ENCODE results near the gene CARD11.

The CARD11 gene

DNA sequence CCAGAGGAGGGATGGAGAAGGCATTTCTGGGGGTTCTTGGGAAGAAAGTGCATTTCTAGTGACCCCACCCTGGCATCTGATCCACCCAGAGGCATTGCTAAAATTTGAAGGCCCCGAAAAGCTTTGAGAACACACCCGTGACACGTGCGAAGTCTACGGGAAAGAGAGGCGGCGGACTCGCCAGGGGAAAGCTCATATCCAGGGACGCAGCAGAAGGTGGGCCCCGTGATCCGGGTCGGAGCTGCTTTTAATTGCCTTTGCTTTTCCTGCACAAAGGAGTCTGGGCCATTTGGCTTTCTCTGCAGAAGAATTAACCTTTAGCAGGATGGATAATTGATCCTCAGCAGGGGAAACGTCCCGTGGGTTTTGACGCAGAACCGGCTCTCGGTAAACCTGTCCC lies 50.3 kb downstream of the CARD11 start:
- H3K4me3 Mint-ChIP-seq, result no peak overlapping the region
- H3K27me3 Mint-ChIP-seq, result no peaks in the 10 kb centered on the region
- H3K27ac Mint-ChIP-seq, result no peak overlapping the region
- peaks cover 9% of the 10 kb centered on the region for H3K4me1 Mint-ChIP-seq (ENCODE audit: low read depth)
- H3K36me3 Mint-ChIP-seq (ENCODE audit: low read depth), result peaks cover 79% of the 10 kb centered on the region
- H3K9me3 Mint-ChIP-seq, result peaks cover 23% of the 10 kb centered on the region

DNA sequence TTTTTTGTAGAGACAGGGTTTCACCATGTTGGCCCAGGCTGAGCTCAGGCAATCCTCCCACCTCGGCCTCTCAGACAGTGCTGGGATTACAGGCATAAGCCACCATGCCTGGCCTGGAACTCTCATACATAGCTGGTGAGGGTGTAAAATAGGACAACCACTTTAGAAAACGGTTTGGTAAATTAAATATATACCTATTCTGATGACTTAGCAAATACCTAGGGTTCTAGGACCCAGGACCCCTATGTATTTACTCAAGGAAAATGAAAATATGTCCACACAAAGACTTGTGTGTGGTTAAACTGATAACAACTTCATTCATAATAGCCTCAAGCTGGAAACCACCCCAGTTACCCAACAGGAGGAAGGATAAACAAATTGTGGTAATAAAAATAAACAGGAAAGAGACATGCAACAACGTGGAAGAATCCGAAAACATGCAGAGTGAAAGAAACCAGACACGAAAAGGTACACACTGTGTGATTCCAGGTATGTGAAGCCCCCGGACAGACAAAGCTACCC lies 52.7 kb downstream of the CARD11 start:
- Mint-ChIP-seq H3K27me3 (no peaks in the 10 kb centered on the region), H3K9me3 (peaks cover 20% of the 10 kb centered on the region), H3K4me3 (no peak overlapping the region), H3K27ac (no peak overlapping the region), H3K36me3 (ENCODE audit: low read depth) (peaks cover 68% of the 10 kb centered on the region), H3K4me1 (ENCODE audit: low read depth) (peaks cover 18% of the 10 kb centered on the region)

DNA sequence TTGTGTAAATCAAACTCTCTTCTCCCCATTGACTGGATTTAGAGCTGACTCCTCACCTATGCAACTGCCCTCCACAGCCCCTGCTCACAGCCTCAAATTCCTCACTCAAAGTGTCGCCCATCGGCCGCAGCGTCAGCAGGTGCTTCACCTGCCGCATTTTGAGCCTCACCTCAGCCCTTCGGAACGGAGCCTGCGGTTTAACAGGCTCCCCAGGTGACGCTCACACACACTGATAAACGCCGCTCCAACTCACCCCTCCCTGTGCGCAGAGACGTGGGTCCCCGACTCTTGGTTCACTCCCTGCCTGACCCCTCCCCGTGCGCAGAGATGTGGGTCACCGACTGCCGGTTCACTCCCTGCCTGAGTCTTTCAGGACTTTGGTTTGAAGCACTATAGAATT lies 57.1 kb downstream of the CARD11 start:
- peaks cover 59% of the 10 kb centered on the region for H3K4me1 Mint-ChIP-seq (ENCODE audit: low read depth)
- no peak overlapping the region for H3K4me3 Mint-ChIP-seq
- H3K27ac Mint-ChIP-seq, result no peak overlapping the region
- no peaks in the 10 kb centered on the region for H3K27me3 Mint-ChIP-seq
- peaks cover 7% of the 10 kb centered on the region for H3K9me3 Mint-ChIP-seq
- H3K36me3 Mint-ChIP-seq (ENCODE audit: low read depth), result peaks cover 41% of the 10 kb centered on the region

DNA sequence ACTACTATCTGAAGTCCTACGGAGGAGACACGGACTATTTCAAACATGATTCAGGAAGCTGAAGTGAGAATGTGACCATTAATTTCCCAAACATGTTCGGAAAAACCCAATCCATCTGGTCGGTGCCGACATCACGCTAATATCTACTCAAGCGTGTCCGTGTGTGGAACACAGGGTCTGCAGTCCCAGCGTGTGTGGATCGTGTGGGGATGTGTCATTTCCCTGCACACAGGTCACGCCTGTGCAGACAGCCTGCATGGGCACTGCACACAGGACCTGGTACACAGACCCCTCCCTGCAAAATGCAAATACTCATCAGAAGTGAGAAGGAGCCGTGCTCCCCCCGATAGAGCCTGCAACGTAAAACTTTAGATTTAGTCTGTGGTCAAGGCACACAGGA lies 57.8 kb downstream of the CARD11 start:
- H3K4me3 Mint-ChIP-seq, result no peak overlapping the region

DNA sequence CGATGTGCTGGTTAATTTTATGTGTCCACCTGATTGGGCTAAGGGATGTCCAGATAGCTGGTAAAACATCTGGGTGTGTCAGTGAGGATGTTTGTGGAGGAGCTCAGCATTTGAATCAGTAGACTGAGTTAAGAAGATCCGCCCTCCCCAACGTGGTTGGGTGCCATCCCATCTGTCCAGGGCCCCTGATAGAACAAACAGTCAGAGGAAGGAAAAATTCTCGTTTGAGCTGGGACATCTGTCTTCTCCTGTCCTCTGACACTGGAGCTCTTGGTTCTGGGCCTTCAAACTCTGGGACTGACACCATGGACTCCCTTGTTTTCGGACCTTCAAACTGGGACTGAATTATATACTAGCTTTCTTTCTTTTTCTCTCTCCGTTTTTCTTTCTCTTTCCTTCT lies 59.6 kb downstream of the CARD11 start:
- H3K4me1 Mint-ChIP-seq (ENCODE audit: low read depth), result peaks cover 79% of the 10 kb centered on the region
- peak overlapping the region; percentile 82 for H3K27ac Mint-ChIP-seq
- H3K4me3 Mint-ChIP-seq, result no peak overlapping the region
- H3K27me3 Mint-ChIP-seq, result no peaks in the 10 kb centered on the region
- peaks cover 33% of the 10 kb centered on the region for H3K36me3 Mint-ChIP-seq (ENCODE audit: low read depth)
- no peaks in the 10 kb centered on the region for H3K9me3 Mint-ChIP-seq

More for the DNA sequence above, 57.8 kb downstream of the CARD11 start:
- Mint-ChIP-seq H3K27ac (no peak overlapping the region), H3K36me3 (ENCODE audit: low read depth) (peaks cover 36% of the 10 kb centered on the region), H3K27me3 (no peaks in the 10 kb centered on the region), H3K4me1 (ENCODE audit: low read depth) (peaks cover 66% of the 10 kb centered on the region), H3K9me3 (peaks cover 4% of the 10 kb centered on the region)

DNA sequence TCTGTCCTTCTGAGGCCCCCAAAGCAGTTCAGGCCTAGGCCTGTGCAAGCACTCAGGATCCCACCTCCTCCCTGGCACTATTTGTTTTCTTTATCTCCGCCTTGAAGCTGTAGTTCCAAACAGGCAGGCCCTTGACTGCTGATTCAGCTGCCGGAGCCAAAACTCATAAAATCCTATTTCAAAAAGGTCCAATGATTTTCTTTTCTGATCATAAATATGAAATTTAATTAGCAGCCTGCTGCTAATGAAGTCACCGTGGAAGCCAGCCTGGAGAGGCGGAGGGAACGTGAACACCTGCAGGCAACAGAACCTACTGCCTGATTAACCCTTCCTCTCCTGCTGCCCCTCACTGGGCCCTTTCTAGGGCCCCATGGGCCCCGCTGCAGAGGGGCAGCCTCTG lies 60.1 kb downstream of the CARD11 start:
- Mint-ChIP-seq H3K27ac (peak overlapping the region; percentile 82), H3K9me3 (no peaks in the 10 kb centered on the region), H3K36me3 (ENCODE audit: low read depth) (peaks cover 31% of the 10 kb centered on the region), H3K4me3 (no peak overlapping the region), H3K27me3 (no peaks in the 10 kb centered on the region), H3K4me1 (ENCODE audit: low read depth) (peaks cover 82% of the 10 kb centered on the region)

DNA sequence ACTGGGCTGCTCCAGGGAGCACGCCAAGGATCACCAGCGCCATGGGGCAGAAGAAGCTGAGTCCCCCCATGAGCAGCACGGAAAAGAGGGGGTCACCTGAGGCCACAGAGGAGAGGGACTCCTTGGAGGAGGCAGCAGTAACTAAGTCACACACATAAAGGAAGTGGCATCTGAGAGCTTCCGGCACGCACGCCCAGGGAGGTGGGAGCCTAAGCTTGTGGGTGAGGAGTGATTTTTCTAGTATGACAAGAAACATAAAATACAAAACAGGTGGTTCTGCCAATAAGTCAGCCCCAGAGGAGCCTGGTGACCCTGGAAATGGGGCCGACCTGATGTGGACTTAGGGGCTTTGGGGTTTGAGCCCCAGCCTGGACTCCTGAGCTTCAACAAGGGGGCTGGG lies 60.8 kb downstream of the CARD11 start:
- H3K4me1 Mint-ChIP-seq (ENCODE audit: low read depth), result peaks cover 83% of the 10 kb centered on the region
- peaks cover 25% of the 10 kb centered on the region for H3K36me3 Mint-ChIP-seq (ENCODE audit: low read depth)
- H3K4me3 Mint-ChIP-seq, result no peak overlapping the region
- H3K9me3 Mint-ChIP-seq, result no peaks in the 10 kb centered on the region
- peak overlapping the region; percentile 77 for H3K27ac Mint-ChIP-seq
- H3K27me3 Mint-ChIP-seq, result no peaks in the 10 kb centered on the region

DNA sequence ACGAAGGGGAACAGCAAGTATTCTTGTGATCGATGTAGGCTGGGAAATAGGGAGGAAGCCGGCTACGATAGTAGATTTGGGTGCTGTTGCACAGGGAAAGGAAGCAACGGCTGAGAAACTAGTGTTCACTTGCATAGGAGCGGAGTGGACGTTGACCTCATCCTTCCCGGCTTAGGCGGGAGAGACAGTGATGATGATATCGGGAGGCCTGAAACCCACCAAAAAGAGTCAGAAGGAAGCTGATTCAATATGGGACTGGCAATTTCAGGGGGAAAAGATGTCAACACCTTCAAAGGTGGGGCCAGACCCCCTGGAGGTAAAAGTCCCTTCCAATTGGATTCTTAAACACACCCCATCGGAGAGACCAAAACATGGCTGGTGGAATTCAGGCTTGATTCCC lies 61.3 kb downstream of the CARD11 start:
- Mint-ChIP-seq H3K4me1 (ENCODE audit: low read depth) (peaks cover 85% of the 10 kb centered on the region), H3K4me3 (peak overlapping the region; percentile 32), H3K9me3 (no peaks in the 10 kb centered on the region), H3K27me3 (no peaks in the 10 kb centered on the region), H3K27ac (peak overlapping the region; percentile 77), H3K36me3 (ENCODE audit: low read depth) (peaks cover 25% of the 10 kb centered on the region)

DNA sequence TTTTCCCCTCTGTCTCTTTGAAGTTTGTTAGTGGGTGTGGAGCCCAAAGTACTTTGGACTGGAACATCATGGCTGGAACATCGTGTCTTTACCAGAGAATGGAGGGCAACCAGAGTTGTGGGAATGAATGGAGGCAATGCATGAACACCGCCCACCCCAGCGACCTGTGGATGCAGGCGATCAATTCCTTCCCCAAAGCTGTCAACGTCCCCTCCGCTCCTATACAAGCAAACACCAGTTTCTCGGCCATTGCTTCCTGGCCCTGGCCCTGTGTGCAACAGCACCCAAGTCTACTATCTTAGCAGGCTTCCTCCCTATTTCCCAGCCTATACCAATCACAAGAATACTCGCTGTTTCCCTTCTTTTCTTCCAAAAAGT lies 62.6 kb downstream of the CARD11 start:
- H3K36me3 Mint-ChIP-seq (ENCODE audit: low read depth), result peaks cover 25% of the 10 kb centered on the region
- H3K27ac Mint-ChIP-seq, result peak overlapping the region; percentile 92
- H3K4me3 Mint-ChIP-seq, result peak overlapping the region; percentile 74
- H3K4me1 Mint-ChIP-seq (ENCODE audit: low read depth), result peaks cover 90% of the 10 kb centered on the region
- H3K27me3 Mint-ChIP-seq, result no peaks in the 10 kb centered on the region
- H3K9me3 Mint-ChIP-seq, result no peaks in the 10 kb centered on the region

DNA sequence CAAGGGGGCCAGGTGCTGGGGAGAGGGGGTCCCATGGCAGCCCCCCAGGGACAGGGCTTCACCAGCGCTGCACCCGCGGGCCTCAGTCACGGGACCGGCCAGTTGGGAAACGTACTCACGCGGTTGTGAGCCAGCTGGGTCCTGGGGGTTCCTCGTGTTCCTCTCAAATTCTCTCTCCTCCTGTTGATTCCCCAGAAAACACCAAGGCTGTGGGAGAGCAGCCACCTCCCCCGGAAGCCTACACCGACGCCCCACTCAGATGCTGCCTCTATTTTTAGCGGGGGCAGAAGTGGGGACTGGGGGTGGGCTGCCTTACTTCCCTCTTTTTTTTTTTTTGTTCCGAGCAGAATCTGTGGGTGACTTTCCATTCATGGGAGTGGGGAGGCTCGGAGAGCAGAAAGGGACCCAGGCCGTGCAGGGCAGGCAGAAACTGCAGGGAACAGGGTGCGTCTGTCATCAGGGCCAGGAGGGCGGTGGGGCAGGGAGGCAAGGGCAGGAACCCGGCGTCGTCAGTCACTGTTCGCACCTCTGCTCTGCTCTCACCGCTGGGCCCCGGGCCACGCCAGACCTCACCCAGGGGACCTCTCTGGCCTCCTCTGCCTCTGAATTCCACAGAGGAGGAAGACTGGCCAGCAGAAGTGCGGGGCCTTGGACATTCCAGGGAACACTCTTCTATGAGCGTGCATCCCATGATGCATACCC lies 63.1 kb downstream of the CARD11 start:
- H3K36me3 Mint-ChIP-seq (ENCODE audit: low read depth), result peaks cover 27% of the 10 kb centered on the region
- H3K27ac Mint-ChIP-seq, result peak overlapping the region; percentile 92
- peaks cover 89% of the 10 kb centered on the region for H3K4me1 Mint-ChIP-seq (ENCODE audit: low read depth)

DNA sequence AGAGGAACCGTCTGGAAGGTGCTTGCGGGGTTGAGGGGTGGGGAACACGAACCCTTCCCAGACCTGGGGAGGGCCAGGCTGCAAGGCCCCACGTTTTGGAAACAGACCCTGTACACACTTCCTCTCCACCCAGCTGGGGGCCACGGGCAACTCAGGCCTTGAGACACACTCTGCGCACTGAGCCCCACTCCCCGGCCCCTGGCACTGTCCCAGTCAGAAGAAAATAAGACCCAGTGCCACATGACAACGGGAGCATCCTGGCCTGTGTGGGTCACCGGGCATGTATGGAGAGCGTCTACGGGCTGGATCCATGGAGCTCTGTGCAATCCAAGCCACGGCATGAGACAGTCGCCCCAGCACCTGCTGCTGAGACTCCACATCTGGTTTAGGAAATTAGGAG lies 63.7 kb downstream of the CARD11 start:
- H3K4me1 Mint-ChIP-seq (ENCODE audit: low read depth), result peaks cover 87% of the 10 kb centered on the region
- no peaks in the 10 kb centered on the region for H3K9me3 Mint-ChIP-seq
- H3K36me3 Mint-ChIP-seq (ENCODE audit: low read depth), result peaks cover 31% of the 10 kb centered on the region
- H3K27ac Mint-ChIP-seq, result peak overlapping the region; percentile 92
- peak overlapping the region; percentile 74 for H3K4me3 Mint-ChIP-seq
- no peaks in the 10 kb centered on the region for H3K27me3 Mint-ChIP-seq

More for the DNA sequence above, 63.1 kb downstream of the CARD11 start:
- Mint-ChIP-seq H3K9me3 (no peaks in the 10 kb centered on the region), H3K4me3 (peak overlapping the region; percentile 74), H3K27me3 (no peaks in the 10 kb centered on the region)

DNA sequence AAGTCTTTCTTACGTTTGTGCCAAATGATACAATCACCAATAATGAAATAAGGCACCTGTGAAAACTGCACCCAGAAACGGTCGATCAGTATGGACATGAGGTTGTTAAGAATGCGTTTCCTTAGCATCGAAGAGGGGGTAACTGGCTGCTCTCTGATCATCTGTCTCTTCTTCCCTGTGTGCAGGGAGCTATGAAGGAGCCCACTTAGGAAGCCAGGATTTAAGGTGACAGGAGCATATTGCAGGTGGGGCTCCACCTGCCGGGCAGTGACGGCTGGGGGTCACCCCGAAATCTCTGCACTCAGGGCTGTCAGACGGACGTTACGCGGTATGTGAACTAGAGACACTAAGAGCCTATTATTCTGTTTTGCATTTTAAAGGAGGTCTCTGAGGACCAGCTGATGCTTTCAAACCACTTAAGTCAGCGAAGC lies 64.5 kb downstream of the CARD11 start:
- Mint-ChIP-seq H3K9me3 (no peaks in the 10 kb centered on the region), H3K36me3 (ENCODE audit: low read depth) (peaks cover 36% of the 10 kb centered on the region)

DNA sequence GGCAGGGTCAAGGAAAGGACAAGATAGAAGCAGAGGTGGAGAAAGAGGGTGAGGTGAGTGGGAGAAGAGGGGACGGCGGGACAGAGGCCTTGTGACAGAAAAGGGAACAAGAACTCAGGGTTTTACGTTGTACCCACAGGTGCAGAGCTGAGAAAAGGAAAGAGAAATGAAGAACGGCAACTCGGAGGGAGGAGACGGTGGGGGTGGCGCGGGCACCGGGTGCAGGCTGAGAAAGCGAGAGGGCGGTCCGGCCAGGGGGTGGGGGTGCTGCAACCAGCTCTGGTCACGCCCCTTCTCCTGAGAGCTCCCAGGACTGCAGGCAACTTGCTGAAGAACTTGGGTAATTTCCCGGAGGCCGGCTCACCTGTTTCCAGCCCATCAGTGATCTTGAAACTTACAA lies 65.3 kb downstream of the CARD11 start:
- Mint-ChIP-seq H3K27ac (peak overlapping the region; percentile 92), H3K4me3 (peak overlapping the region; percentile 74), H3K4me1 (ENCODE audit: low read depth) (peaks cover 80% of the 10 kb centered on the region), H3K27me3 (no peaks in the 10 kb centered on the region), H3K36me3 (ENCODE audit: low read depth) (peaks cover 37% of the 10 kb centered on the region), H3K9me3 (no peaks in the 10 kb centered on the region)

More for the DNA sequence above, 64.5 kb downstream of the CARD11 start:
- H3K4me3 Mint-ChIP-seq, result peak overlapping the region; percentile 74
- H3K27ac Mint-ChIP-seq, result peak overlapping the region; percentile 92
- H3K4me1 Mint-ChIP-seq (ENCODE audit: low read depth), result peaks cover 84% of the 10 kb centered on the region
- H3K27me3 Mint-ChIP-seq, result no peaks in the 10 kb centered on the region

DNA sequence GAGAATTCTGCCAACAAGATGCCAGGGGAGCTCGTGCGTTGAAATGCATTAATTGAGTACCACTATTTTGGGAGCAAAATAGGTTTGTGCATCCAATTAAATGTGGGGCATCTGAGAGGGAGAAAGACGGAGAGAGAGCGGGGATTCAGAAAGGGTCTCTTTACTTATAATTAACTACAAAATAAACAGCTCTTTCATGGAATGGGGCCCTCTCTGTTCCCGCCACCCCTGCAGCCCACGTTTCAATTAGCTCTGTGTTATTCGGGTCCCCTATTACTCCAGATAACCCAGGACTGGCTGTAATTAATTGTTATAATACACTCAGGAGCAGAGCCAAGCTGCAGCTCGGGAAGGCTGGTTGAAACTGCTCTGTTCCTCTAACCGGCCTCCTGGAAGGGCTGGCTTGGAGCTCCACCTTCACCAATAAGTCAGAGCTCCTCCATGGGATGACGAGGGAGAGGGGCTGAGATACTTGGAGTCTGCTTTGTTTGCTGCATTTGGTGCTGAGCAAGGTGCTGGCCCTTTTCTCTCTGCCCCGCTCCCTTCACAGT lies 67.8 kb downstream of the CARD11 start:
- Mint-ChIP-seq H3K4me1 (ENCODE audit: low read depth) (peaks cover 73% of the 10 kb centered on the region), H3K36me3 (ENCODE audit: low read depth) (peaks cover 39% of the 10 kb centered on the region), H3K9me3 (no peaks in the 10 kb centered on the region), H3K27ac (peak overlapping the region; percentile 14), H3K4me3 (no peak overlapping the region), H3K27me3 (no peaks in the 10 kb centered on the region)

DNA sequence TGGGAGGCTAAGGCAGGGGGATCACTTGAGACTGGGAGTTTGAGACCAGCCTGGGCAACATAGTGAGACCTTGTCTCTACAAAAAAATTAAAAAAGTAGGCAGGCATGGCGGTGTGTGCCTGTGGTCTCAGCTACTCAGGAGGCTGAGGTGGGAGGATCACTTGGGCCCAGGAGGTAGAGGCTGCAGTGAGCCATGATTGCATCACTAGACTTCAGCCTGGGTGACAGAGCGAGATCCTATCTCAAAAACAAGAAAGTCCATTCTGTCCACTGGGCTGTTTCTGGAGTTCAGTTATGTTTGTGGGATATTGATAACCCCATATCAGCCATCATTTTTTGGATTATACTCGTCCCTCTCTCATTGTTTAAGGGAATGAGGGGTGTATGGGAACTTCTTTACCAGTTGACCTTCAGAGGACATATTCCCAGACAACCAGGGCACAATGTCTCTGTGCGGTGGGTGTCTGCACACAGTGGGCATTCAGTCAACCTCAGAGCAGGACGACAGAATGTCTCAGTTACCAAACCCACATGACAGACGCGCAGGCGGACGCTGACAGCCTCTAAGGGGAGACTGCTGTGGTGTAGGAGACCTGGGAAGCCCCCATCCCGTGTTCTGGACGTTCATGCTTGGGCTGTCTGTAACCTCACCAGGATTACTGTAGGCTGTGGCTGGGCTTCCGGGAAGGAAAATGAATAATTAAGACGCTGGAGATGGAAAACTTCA lies 69.4 kb downstream of the CARD11 start:
- peak overlapping the region; percentile 6 for H3K27ac Mint-ChIP-seq

More for the DNA sequence above, 69.4 kb downstream of the CARD11 start:
- Mint-ChIP-seq H3K4me1 (ENCODE audit: low read depth) (peaks cover 57% of the 10 kb centered on the region), H3K4me3 (no peak overlapping the region), H3K9me3 (no peaks in the 10 kb centered on the region), H3K36me3 (ENCODE audit: low read depth) (peaks cover 30% of the 10 kb centered on the region), H3K27me3 (no peaks in the 10 kb centered on the region)
